AG10803 (cell line): Measurements from ENCODE around the gene PDGFA.

Source experiments
- DNase-seq: peaks from one replicate; pipeline ENCODE4 v3.0.0; 2010; ENCODE audit warnings: low read depth
- H3K4me3 ChIP-seq: 2 replicates; pipeline ENCODE4 v1.5.1; 2011; ENCODE audit warnings: mild to moderate bottlenecking, low read length, control low read depth
- TF ChIP-seq, protein P1 (sequence below): conservative IDR thresholded peaks from 2 replicates; pipeline ENCODE4 v1.5.1; 2011; ENCODE audit warnings: mild to moderate bottlenecking, low read length, control low read depth, inconsistent platforms

PDGFA gene

DNA sequence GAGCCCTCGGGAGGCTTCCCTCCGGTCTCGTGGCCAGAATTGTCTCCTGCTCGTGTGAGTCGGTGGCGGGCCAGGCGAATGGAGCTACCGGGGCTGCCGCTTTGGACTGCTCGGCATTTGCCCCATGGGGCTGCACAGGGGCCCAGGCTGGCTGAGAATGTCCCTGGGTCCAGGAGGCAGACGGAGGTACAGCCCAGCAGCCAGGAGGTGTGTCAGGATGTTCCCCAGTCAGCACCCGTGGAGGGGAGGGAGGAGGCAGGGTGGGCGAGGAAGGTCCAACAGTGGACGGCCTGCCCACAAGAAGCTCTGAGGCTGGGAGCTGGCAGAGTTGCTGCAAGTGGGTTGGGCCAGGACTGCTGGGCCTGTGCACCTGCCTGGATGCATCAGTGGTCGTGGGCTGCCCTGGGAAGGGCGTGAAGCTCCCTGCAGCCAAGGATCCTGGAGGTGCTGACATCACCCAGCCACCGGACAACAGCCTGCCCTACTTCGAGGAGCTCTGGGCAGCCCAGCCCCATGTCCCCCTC, 46.4 kb downstream of the PDGFA start:
- no peak overlapping the region for H3K4me3 ChIP-seq
- no peak for DNase-seq
- TF ChIP-seq, protein P1, sequence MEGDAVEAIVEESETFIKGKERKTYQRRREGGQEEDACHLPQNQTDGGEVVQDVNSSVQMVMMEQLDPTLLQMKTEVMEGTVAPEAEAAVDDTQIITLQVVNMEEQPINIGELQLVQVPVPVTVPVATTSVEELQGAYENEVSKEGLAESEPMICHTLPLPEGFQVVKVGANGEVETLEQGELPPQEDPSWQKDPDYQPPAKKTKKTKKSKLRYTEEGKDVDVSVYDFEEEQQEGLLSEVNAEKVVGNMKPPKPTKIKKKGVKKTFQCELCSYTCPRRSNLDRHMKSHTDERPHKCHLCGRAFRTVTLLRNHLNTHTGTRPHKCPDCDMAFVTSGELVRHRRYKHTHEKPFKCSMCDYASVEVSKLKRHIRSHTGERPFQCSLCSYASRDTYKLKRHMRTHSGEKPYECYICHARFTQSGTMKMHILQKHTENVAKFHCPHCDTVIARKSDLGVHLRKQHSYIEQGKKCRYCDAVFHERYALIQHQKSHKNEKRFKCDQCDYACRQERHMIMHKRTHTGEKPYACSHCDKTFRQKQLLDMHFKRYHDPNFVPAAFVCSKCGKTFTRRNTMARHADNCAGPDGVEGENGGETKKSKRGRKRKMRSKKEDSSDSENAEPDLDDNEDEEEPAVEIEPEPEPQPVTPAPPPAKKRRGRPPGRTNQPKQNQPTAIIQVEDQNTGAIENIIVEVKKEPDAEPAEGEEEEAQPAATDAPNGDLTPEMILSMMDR: no peak

DNA sequence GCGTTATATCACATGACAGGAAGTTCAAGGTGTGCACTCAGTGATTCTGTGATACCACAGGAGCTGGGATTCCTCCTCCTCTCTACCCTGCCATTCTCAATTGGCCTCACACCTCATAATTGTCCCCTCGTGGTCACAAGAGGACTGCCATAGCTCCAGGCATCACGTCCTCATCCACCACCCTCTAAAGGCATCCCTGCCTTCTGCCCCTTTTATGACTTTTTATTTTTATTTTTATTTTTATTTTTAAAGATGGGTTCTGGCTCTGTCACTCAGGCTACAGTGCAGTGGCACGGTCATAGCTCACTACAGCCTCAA, 47.0 kb downstream of the PDGFA start:
- no peak overlapping the region for H3K4me3 ChIP-seq
- TF ChIP-seq, protein P1: no peak
- DNase-seq: no peak

GRCh38 chr7:471866-472639, 47.6 kb downstream of the PDGFA start:
- TF ChIP-seq, protein P1: no peak
- DNase-seq: peak; percentile 89
- no peak overlapping the region for H3K4me3 ChIP-seq

DNA sequence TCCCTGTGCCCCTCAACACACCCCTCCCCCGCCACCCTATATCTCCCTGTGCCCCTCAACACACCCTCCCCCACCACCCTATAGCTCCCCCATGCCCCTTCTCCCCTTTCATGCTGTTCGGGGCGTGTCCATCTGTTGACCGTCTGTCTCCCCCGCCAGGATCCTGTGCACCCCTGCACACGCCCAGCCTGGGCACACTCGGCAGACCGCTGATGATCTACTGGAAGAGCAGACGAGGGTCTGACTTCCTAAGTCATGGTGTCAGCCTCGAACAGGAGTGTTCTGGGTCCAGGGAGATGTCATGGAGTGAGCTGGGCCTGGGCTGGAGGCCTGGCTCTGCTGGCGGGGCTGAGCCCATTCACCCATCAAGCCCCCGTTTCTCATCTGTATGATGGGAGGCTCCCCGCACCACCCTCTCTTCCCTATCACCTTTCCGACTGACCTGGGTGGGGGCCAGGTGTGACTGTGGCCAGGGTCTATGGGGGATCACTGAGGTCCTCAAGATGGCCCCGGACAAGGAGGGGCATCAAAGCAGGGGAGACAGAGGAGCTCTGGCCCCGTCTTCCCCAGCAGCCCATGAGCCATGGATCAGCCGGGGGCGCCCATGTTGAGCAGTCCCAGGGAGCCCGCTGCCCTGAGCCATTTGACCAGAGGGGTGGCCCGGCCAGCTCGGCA, 48.3 kb downstream of the PDGFA start:
- TF ChIP-seq, protein P1: no peak
- H3K4me3 ChIP-seq: no peak overlapping the region
- no peak for DNase-seq

DNA sequence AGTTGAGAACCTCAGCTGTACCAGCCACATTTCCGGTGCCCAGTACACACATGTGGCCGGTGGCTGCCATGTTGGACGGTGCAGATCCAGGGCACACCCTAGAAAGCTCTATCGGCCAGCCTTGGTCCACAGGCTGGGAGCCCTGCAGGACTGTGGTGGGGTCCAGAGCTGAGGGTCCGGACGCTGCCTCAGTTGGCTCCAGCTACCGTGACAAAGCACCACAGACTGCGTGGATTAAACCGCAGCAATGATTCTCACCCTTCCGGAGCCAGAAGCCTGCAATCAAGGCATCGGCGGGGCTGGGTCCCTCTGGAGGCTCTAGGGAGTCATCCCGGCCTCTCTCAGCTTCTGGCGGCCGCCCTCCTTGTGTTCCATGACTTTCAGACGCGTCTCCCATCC, 50.1 kb downstream of the PDGFA start:
- TF ChIP-seq, protein P1: no peak
- no peak overlapping the region for H3K4me3 ChIP-seq
- DNase-seq: no peak

DNA sequence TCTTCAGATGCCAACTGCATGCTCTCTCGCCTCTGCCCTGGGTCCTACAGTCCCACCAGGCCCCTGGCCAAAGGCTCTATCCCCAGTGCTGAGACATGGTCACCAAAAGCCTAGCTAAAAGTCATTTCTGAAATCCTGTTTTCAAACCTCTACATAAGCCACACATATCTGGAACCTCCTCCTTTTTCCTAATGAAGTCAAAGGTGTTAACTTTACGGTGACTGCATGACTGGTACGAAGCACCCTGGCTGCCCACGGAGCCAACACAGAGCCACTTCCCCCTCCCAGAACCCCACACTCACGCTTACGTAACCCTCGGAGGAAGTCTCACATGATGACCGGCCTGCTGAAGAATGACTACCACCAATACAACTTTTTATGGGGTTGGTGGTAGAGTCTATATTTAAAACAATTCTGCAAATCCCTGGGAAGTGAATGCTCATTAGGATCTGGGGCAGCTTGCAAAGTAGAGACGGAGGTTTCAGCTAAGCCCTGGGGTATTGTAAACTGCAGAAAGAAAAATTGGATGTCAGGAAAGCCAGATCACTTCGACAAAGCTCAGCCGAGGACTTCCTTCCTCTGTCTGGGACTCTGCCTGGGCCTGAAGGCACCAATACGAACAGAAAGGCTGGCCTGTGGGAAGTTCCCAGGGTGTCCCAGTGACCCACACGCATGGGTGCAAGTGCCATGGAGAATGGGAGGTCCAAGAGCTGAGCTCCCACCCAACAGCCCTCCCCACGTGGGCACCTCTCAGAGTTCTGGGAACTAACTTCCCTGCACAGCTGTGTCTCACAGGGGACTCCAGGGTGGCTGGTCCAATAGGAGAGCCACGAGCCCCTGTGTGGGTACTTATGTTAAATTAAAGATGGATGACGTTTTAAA, 50.7 kb downstream of the PDGFA start:
- peak; percentile 37 for DNase-seq
- TF ChIP-seq, protein P1: no peak

More for the DNA sequence above, 50.7 kb downstream of the PDGFA start:
- H3K4me3 ChIP-seq: no peak overlapping the region
